Measurements from ENCODE around the gene KIAA0825.

Gene KIAA0825

GRCh38 chr5:94425396-94425795, 193.0 kb downstream of the KIAA0825 start:
- no peak for DNase-seq

DNA sequence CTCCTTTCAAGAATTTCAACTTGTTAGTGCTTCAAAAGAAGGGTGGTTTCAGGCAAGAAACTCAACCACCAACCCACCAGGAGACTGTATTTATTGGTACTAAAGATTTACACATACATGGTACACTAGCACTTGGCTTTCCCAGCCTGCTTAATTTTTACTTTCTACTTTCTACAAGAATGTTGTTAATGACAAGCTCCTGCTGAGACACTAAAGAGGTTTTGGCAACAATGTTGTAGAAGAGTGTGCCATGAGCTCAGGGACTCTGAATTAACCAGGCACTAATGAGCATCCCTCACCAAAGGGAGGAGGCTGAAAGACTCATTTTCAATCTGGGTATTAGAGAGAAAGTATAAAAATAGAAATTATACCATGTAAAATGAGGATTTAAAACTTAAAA, 195.0 kb downstream of the KIAA0825 start:
- no peak for DNase-seq

DNA sequence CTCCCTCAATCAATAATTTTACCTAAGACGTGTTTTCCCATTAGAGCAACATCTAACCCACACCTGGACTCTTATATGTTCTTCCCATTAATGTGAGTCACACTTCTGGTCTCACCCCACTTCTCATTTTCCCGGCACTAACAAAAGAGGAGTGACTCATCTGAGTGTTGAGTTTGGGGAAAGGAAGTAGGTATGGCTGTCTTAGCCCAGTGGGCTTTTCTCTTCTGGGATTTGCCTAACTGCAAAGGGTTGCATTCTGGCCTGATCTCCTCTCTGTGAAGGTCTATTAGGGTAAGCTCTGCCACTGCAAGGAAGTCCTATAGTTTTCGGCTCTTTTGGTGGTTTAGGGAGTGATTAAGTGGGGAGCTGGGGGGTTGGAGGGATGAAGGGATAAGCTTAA, 195.6 kb downstream of the KIAA0825 start:
- no peak for DNase-seq

DNA sequence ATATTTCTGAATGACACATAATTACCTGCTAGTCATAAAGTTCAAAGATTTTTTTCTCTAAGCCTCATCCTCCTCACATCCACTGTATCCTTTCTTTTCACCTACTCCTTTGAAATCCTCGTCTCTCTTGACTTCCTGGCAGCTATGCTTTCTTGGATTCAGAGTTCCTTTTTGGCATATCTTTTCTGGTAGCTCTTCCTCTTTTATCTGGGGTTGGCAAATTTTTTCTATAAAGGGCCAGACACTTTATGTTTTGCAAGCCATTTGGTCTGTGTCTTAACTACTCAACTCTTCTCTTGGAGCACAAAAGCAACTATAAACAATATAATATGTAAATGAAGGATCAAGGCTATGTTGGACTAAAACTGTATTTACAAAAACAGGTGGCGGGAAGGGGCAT, 197.5 kb downstream of the KIAA0825 start:
- no peak for DNase-seq

GRCh38 chr5:94415798-94416197, 202.6 kb downstream of the KIAA0825 start:
- DNase-seq = no peak

- DNase-seq = no peak
Observed at GRCh38 chr5:94409440-94409839, 209.0 kb downstream of the KIAA0825 start.

- DNase-seq = no peak
Observed at GRCh38 chr5:94407023-94407422, 211.4 kb downstream of the KIAA0825 start.

GRCh38 chr5:94403483-94403882, 214.9 kb downstream of the KIAA0825 start:
- no peak for DNase-seq

- no peak for DNase-seq
Observed at GRCh38 chr5:94402096-94402495, 216.3 kb downstream of the KIAA0825 start.

GRCh38 chr5:94397508-94397907, 220.9 kb downstream of the KIAA0825 start:
- DNase-seq = no peak

DNA sequence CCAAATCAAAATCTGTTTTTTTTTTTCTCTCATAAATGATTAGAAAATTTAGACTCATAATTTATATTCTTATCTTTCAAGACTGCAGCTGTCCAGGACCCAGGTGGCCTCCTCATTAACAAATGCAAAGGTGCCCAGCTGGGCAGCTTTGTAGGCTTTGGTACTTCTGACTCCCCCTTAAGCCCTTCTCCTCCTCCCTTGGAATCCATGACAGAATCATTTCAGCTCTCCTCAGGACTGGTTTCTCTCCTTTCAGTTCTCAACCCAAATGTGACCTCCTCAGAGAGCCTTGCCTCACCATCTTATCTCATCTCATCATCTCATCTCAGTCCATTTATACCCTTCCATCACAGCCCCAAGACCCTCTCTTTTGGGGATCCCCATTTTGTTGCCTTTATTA, 221.7 kb downstream of the KIAA0825 start:
- no peak for DNase-seq

DNA sequence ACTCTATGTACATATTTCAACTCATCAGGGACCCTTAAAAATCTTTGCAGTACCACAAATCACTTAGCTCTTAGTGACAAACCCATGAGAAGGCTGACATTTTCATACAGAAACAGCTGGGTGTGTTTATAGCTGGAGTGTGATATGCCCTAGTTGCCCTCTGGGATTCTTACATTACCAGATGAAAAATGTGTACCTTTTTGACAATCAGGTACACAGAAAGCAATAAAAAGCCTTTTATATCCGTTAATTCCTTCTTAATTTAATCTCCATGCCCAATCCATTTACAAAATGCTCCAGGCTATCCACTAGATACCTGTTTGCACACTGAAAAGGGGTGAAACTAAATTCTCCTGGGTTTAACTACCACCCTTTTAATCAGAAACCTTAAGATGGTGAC, 222.9 kb downstream of the KIAA0825 start:
- no peak for DNase-seq

DNA sequence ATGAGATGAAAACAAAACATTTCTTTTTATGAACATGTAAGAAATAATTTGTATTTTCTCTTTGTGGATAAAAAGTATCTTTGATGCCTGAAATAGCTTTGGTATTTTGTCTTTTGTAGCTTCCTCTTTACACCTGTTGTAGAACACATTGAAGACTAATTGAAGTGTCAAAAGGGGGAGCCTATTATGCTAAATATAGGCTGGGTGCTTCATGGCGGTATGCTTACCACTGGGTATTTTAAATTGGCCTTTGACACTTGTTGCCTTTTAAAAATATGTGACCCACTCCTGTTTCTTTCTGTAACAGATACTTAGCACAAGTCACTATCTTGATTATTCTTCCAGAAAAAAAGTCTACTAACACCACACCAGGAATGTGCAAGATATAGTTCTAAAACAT, 226.4 kb downstream of the KIAA0825 start:
- no peak for DNase-seq

DNA sequence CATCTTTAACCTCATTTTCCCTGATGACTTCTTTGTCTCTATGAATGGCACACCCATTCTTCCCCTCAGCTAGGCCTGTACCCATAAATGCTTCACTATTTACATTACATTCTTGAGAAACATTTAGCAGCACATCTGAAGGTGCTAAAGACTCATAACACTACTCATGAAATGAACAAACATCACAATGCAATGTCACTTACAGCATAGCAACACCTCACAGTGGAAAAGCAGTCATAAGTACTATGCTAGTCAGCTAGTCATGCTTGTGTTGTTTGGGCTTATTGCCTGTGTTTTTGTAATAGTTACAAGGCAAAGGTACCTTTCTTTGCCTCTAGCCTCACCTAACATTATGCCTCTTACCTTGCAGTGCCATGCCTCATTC, 228.9 kb downstream of the KIAA0825 start:
- DNase-seq = no peak

GRCh38 chr5:94388773-94389514, 229.5 kb downstream of the KIAA0825 start:
- no peak for DNase-seq

DNA sequence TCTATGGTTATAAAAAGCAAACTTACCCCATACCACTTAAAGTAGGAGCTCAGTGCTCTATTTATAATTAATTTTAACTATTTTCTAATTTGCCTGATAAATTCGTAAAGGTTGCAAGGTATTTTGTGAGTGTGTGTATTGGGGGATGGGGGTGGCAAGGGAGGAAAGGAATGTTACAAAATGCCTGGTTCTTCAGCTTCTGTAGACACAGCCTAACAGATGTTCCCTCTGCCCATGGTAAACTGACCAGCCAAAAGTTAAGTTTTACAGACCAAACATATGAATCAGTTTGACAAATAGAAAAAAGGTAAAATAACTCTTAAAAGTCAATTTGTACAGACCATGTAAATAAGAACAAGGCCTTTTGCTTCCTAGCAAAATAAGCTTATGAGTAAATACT, 232.6 kb downstream of the KIAA0825 start:
- no peak for DNase-seq

GRCh38 chr5:94378062-94378461, 240.3 kb downstream of the KIAA0825 start:
- DNase-seq = no peak

DNA sequence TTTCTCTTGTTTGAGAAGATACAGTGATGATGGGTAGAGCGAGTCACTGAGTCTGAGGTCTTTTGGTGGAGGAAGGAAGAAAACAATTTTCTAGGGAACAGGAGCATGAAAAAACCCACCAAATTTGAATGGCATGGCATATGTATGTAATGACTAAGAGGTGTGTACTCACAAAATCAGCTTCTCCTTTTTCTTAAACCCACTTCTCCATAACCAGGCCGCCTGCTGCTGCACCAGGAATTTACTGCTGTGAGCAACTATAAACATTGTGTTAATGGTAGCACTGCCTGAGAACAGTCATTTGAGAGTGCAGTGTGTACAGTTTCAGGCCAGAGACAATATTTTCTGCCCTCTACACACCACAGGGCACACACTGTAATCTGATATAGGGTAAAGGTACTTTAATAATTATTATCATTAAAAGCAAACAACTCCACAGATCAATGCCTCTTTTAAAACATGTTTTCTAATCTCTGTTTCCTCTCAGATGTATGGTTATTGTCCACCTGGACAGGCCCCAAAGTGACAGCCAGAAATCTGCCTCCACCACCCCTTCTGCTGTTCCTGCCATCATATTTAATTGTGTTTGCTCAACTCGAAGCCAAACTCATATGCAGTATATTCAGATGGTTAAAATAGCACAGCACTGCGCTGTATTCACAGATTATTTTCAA, 241.6 kb downstream of the KIAA0825 start:
- DNase-seq = no peak

DNA sequence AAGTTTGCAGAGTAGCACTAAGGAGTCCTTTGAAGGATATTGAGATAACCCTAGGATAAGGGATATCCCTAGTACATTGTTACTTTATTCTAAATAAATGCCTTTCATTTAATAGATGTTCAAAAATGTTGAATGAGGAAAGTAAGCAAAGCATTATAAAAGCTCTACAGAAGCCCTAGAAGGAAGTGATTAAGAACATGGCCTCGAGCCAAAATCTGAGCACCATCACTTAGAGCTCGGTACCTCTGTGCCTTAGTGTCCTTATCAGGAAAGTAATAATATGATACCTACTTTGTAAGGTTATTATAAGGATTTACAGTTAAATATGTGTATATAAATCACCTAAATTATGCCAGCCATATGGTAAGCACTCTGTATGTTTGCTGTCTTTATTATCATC, 242.6 kb downstream of the KIAA0825 start:
- no peak for DNase-seq

DNA sequence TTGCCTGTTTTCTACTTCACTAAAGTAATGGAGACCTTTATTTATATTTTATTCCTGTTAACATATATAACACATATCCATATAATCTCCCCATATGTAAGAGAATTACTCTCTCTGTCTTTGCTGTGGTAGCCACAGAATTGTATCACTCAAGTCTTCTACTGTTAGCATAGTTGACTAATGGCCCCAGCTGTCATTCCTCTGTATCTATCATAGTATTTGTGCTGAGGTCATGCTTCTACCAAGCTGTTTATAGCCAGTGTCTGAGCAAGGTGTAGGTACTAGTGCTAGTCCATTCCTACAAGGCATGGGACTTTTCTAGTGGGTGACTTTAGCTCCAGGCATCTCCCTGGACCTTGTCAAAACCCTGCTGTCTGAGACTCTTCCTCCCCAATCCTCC, 244.1 kb downstream of the KIAA0825 start:
- no peak for DNase-seq

DNA sequence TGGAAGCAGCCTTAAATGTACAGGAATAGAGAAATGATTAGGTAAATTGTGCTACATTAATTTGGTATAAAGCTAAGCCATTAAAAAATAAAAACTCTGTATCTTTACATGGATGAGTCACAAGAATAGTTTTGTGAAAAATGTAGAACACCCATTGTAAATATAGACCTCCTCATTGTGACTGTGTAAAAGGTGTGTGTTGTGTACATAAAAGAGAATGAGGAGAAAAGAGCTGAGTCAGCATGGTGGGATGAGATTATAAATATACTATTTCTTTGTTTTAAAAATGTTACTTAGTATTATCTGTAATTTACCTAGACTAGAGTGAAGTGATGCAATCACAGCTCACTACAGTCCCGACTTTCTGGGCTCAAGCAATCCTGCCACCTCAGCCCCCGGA, 250.5 kb downstream of the KIAA0825 start:
- no peak for DNase-seq

- no peak for DNase-seq
Observed at GRCh38 chr5:94366811-94367210, 251.6 kb downstream of the KIAA0825 start.

GRCh38 chr5:94362857-94363256, 255.5 kb downstream of the KIAA0825 start:
- DNase-seq = no peak

GRCh38 chr5:94361832-94362796, 256.3 kb downstream of the KIAA0825 start:
- no peak for DNase-seq
